GM12878 (cell line): ENCODE data around the gene NF1. TPM values are rescaled to one million over a fixed set of nuclear protein-coding genes. Genes with fewer than 3 reads are reported as not detected.

Experiments used
- DPF2 ChIP-seq: fragments of 450-650 bp; IDR thresholded peaks from 2 replicates; pipeline ENCODE4 v1.6.1; 2017; ENCODE audit warnings: mild to moderate bottlenecking
- EED ChIP-seq: sonication (generic); IDR thresholded peaks from 2 replicates; pipeline ENCODE4 v1.6.1; 2016; ENCODE audit warnings: antibody characterized with exemption, low read depth
- ELK1 ChIP-seq: IDR thresholded peaks from 2 replicates; pipeline ENCODE4 v1.6.1; 2012; ENCODE audit warnings: low read depth, low read length, improper control_type of control experiment
- KAT2A ChIP-seq: conservative IDR thresholded peaks from 2 replicates; pipeline ENCODE4 v1.6.1; 2011; ENCODE audit warnings: low read depth, low read length; ENCODE audit not compliant: control insufficient read depth
- KLF5 ChIP-seq: fragments of 450-650 bp; IDR thresholded peaks from 2 replicates; pipeline ENCODE4 v1.6.1; 2014; ENCODE audit warnings: mild to moderate bottlenecking; ENCODE audit not compliant: partially characterized antibody
- LARP7 ChIP-seq: fragments of 450-650 bp; IDR thresholded peaks from 2 replicates; pipeline ENCODE4 v1.6.1; 2017; ENCODE audit warnings: mild to moderate bottlenecking
- MTA3 ChIP-seq: IDR thresholded peaks from 2 replicates; pipeline ENCODE4 v1.6.1; 2012; ENCODE audit warnings: low read length, inconsistent platforms, borderline replicate concordance
- NFIC ChIP-seq: IDR thresholded peaks from 2 replicates; pipeline ENCODE4 v1.6.1; 2012; ENCODE audit warnings: low read depth, mild to moderate bottlenecking, inconsistent platforms, low read length, moderate library complexity
- RUNX3 ChIP-seq: IDR thresholded peaks from 2 replicates; pipeline ENCODE4 v1.6.1; 2012; ENCODE audit warnings: low read length, inconsistent platforms
- ZBTB33 ChIP-seq: fragments of 450-650 bp; IDR thresholded peaks from 2 replicates; pipeline ENCODE4 v1.6.1; 2017; ENCODE audit warnings: mild to moderate bottlenecking
- ZNF687 ChIP-seq: fragments of 450-650 bp; IDR thresholded peaks from 2 replicates; pipeline ENCODE4 v1.6.1; 2017; ENCODE audit warnings: mild to moderate bottlenecking, moderate library complexity
- polyA plus RNA-seq, 11 experiments: library from polyadenylated mRNA; depleted of rRNA in 4 of 11; unstranded in 6 of 11; stranded (reverse) in 5 of 11; fragments of >200 nt; fragmentation: Nextera tagmentation in 4 of 11; fragmentation: Illumina TruSeq in 1 of 11; extraction: Ambion mirVana in 4 of 11; extraction: Trizol in 1 of 11; gene quantifications; 1 replicate in 1 of 11; 2 replicates in 10 of 11; pipeline versions ENCODE4 v1.2.1 to v1.2.3, GENCODE V29; 2011 to 2016; ENCODE audit warnings: inconsistent platforms in 2 of 11, missing spikeins in 2 of 11, low read depth in 1 of 11
- total RNA-seq, 4 experiments: library from RNA; depleted of rRNA in 3 of 4; stranded (reverse); fragments of >200 nt in 3 of 4; fragmentation: Illumina TruSeq in 1 of 4; extraction: Trizol in 1 of 4; gene quantifications; 2 replicates each; pipeline versions ENCODE4 v1.2.1 to v1.2.3, GENCODE V29; 2013 to 2021
- TF ChIP-seq, protein P1 (sequence below): fragments of 450-650 bp; conservative IDR thresholded peaks from 2 replicates; pipeline ENCODE4 v1.6.1; 2017; ENCODE audit warnings: mild to moderate bottlenecking, moderate library complexity
- TF ChIP-seq, protein P2 (sequence below): fragments of 450-650 bp; IDR thresholded peaks from 2 replicates; pipeline ENCODE4 v1.6.1; 2018; ENCODE audit warnings: borderline replicate concordance, mild to moderate bottlenecking; ENCODE audit not compliant: partially characterized antibody
- TF ChIP-seq, protein P3 (sequence below): fragments of 450-650 bp; formaldehyde crosslinking; IDR thresholded peaks from 2 replicates; pipeline ENCODE4 v1.5.0; 2022; ENCODE audit warnings: mild to moderate bottlenecking, missing genetic modification characterization

NF1 gene
- total and polyA plus RNA-seq, 10 of the 15 experiments (the other 5 are each of a cell fraction or from before 2014, with no cell fraction given) = 2.5 to 31.8 (median 16.6) TPM

DNA sequence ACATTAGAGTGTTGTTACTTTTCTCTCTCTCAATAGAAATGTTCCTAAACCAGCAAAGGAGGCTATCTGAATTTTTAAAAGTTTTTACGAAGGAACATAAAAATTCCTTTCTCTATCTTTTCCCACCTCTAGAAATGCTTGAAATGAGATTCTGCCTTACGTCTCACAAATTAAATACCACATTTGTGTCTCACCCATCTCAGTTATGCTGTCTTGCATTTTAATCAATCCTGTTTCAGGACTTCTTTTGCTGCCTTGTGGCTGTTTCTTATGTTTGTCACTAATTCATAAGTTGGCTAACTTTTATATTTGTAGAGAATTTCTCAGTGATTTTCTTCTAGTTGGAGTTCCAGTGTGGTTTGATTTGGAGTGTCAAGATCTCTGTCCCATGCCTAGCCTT lies 198.8 kb downstream of the NF1 start (continued):
- TF ChIP-seq ZBTB33 (no peak), KAT2A (no peak), NFIC (no peak), ELK1 (no peak), DPF2 (no peak), EED (no peak), ZNF687 (no peak), RUNX3 (no peak), LARP7 (no peak), MTA3 (no peak), KLF5 (no peak)
- TF ChIP-seq, protein P1, sequence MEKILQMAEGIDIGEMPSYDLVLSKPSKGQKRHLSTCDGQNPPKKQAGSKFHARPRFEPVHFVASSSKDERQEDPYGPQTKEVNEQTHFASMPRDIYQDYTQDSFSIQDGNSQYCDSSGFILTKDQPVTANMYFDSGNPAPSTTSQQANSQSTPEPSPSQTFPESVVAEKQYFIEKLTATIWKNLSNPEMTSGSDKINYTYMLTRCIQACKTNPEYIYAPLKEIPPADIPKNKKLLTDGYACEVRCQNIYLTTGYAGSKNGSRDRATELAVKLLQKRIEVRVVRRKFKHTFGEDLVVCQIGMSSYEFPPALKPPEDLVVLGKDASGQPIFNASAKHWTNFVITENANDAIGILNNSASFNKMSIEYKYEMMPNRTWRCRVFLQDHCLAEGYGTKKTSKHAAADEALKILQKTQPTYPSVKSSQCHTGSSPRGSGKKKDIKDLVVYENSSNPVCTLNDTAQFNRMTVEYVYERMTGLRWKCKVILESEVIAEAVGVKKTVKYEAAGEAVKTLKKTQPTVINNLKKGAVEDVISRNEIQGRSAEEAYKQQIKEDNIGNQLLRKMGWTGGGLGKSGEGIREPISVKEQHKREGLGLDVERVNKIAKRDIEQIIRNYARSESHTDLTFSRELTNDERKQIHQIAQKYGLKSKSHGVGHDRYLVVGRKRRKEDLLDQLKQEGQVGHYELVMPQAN = no peak
- TF ChIP-seq, protein P2, sequence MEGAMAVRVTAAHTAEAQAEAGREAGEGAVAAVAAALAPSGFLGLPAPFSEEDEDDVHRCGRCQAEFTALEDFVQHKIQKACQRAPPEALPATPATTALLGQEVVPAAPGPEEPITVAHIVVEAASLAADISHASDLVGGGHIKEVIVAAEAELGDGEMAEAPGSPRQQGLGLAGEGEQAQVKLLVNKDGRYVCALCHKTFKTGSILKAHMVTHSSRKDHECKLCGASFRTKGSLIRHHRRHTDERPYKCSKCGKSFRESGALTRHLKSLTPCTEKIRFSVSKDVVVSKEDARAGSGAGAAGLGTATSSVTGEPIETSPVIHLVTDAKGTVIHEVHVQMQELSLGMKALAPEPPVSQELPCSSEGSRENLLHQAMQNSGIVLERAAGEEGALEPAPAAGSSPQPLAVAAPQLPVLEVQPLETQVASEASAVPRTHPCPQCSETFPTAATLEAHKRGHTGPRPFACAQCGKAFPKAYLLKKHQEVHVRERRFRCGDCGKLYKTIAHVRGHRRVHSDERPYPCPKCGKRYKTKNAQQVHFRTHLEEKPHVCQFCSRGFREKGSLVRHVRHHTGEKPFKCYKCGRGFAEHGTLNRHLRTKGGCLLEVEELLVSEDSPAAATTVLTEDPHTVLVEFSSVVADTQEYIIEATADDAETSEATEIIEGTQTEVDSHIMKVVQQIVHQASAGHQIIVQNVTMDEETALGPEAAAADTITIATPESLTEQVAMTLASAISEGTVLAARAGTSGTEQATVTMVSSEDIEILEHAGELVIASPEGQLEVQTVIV = no peak
- TF ChIP-seq, protein P3, sequence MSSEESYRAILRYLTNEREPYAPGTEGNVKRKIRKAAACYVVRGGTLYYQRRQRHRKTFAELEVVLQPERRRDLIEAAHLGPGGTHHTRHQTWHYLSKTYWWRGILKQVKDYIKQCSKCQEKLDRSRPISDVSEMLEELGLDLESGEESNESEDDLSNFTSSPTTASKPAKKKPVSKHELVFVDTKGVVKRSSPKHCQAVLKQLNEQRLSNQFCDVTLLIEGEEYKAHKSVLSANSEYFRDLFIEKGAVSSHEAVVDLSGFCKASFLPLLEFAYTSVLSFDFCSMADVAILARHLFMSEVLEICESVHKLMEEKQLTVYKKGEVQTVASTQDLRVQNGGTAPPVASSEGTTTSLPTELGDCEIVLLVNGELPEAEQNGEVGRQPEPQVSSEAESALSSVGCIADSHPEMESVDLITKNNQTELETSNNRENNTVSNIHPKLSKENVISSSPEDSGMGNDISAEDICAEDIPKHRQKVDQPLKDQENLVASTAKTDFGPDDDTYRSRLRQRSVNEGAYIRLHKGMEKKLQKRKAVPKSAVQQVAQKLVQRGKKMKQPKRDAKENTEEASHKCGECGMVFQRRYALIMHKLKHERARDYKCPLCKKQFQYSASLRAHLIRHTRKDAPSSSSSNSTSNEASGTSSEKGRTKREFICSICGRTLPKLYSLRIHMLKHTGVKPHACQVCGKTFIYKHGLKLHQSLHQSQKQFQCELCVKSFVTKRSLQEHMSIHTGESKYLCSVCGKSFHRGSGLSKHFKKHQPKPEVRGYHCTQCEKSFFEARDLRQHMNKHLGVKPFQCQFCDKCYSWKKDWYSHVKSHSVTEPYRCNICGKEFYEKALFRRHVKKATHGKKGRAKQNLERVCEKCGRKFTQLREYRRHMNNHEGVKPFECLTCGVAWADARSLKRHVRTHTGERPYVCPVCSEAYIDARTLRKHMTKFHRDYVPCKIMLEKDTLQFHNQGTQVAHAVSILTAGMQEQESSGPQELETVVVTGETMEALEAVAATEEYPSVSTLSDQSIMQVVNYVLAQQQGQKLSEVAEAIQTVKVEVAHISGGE (CRISPR knock-in tag) = no peak
